ENCODE results near the gene MIEF1. TPM values are rescaled to one million over a fixed set of nuclear protein-coding genes. Genes with fewer than 3 reads are reported as not detected.
A peak's percentile ranks its signal among the peaks of the same experiment; 100 is the strongest.

Gene MIEF1
- total RNA-seq, 1 experiment from 2014 or later, result 19.8 TPM

GRCh38 chr22:39470451-39471291 is 31.4 kb upstream of the MIEF1 start:
- no peak for DNase-seq (ENCODE audit: low spot score)

GRCh38 chr22:39471381-39472141 is 30.5 kb upstream of the MIEF1 start:
- peak; percentile 58 for DNase-seq (ENCODE audit: low spot score)

GRCh38 chr22:39472570-39473556 is 29.2 kb upstream of the MIEF1 start:
- no peak for DNase-seq (ENCODE audit: low spot score)

GRCh38 chr22:39473851-39474250 is 28.2 kb upstream of the MIEF1 start:
- DNase-seq (ENCODE audit: low spot score), result no peak

- DNase-seq (ENCODE audit: low spot score), result no peak
These were observed 27.6 kb upstream of the MIEF1 start for GRCh38 chr22:39474351-39475111.

- DNase-seq (ENCODE audit: low spot score), result no peak
These were observed 26.8 kb upstream of the MIEF1 start for GRCh38 chr22:39475337-39475736.

- DNase-seq (ENCODE audit: low spot score), result no peak
These were observed 26.2 kb upstream of the MIEF1 start for GRCh38 chr22:39475902-39476301.

GRCh38 chr22:39476664-39477063 is 25.4 kb upstream of the MIEF1 start:
- DNase-seq (ENCODE audit: low spot score), result no peak

GRCh38 chr22:39477542-39477941 is 24.5 kb upstream of the MIEF1 start:
- DNase-seq (ENCODE audit: low spot score), result no peak

GRCh38 chr22:39478441-39478850 is 23.6 kb upstream of the MIEF1 start:
- no peak for DNase-seq (ENCODE audit: low spot score)

GRCh38 chr22:39479254-39479653 is 22.8 kb upstream of the MIEF1 start:
- no peak for DNase-seq (ENCODE audit: low spot score)

GRCh38 chr22:39480557-39480956 is 21.5 kb upstream of the MIEF1 start:
- DNase-seq (ENCODE audit: low spot score), result no peak

GRCh38 chr22:39481054-39481453 is 21.0 kb upstream of the MIEF1 start:
- DNase-seq (ENCODE audit: low spot score), result no peak

GRCh38 chr22:39481595-39481994 is 20.5 kb upstream of the MIEF1 start:
- DNase-seq (ENCODE audit: low spot score), result no peak

- DNase-seq (ENCODE audit: low spot score), result no peak
These were observed 19.3 kb upstream of the MIEF1 start for GRCh38 chr22:39482768-39483167.

- no peak for DNase-seq (ENCODE audit: low spot score)
These were observed 14.9 kb upstream of the MIEF1 start for GRCh38 chr22:39486951-39487825.

- DNase-seq (ENCODE audit: low spot score), result no peak
These were observed 14.1 kb upstream of the MIEF1 start for GRCh38 chr22:39487826-39488520.

GRCh38 chr22:39488563-39489083 is 13.5 kb upstream of the MIEF1 start:
- DNase-seq (ENCODE audit: low spot score), result no peak

Measured in H4 (cell line).